ENCODE data around the gene ENAH.
"Not testable (repeated sequence)": the region's sequence is repeated elsewhere in the genome, so short reads cannot be mapped to it uniquely, and the experiment has no call there.

Gene ENAH

DNA sequence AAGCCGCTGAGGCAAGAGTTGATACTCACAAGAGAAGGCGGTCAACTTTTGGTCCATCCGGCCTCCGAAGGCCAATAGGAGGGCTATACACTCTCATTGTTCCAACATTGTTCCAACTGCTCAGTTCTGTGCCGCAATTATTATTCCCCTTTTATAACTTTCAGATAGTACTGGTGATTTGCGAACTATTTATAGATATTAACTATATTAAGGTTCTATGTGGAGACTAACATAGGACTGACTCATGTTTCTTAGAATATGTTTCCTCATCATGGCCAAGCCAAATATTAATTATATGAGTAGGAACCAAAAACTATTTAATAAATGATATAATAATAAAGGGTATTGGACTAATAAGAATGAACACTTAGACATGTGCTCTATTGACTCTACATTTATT lies 128.4 kb downstream of the ENAH start:
- Histone ChIP-seq H3K4me3 (ENCODE audit: low read length) (no peak overlapping the region), H3K9me3 (ENCODE audit: control insufficient read depth, low read length) (no peaks in the 10 kb centered on the region), H3K27me3 (ENCODE audit: control insufficient read depth, insufficient read depth, low read length) (no peaks in the 10 kb centered on the region), H3K4me1 (ENCODE audit: control insufficient read depth, insufficient read depth, low read length) (peaks cover 6% of the 10 kb centered on the region), H3K9ac (ENCODE audit: low read length) (no peak overlapping the region), H3K36me3 (ENCODE audit: control insufficient read depth, insufficient read depth, low read length) (no peaks in the 10 kb centered on the region)

DNA sequence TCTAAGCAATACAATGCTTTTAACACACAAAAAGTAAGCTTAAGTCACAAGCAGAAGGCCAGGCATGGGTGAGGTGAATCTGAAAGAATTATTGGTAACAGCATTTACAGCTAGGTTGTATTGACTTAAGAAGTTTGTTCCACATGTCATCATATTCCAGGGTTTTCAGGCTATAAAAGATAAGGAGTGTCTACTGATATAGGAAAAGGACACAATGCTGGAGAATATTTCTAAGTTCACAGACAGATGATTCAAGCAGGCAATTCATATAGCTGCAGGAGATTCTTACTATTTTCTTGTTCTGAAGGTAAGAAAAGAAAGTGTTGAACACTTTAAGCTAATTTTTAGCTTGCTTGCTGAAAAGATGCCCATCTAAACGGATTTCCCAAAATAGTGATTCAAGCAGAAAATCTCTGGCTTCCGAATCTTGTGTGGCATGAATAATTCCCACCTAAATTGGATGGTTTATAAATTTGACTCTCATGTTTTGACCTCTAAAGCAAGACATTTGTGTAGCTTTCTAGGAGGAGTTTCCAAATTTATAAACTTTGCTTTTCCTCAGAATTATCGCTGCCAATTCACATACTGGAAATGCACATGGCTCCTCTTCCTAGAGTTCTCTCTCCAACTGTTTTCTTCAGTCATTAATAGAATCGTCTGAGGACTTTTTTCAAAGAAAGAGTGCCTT lies 129.5 kb downstream of the ENAH start:
- H3K27me3 ChIP-seq (ENCODE audit: control insufficient read depth, insufficient read depth, low read length): no peaks in the 10 kb centered on the region
- H3K9ac ChIP-seq (ENCODE audit: low read length): no peak overlapping the region
- H3K9me3 ChIP-seq (ENCODE audit: control insufficient read depth, low read length): no peaks in the 10 kb centered on the region
- H3K4me3 ChIP-seq (ENCODE audit: low read length): no peak overlapping the region
- peaks cover 6% of the 10 kb centered on the region for H3K4me1 ChIP-seq (ENCODE audit: control insufficient read depth, insufficient read depth, low read length)
- no peaks in the 10 kb centered on the region for H3K36me3 ChIP-seq (ENCODE audit: control insufficient read depth, insufficient read depth, low read length)

DNA sequence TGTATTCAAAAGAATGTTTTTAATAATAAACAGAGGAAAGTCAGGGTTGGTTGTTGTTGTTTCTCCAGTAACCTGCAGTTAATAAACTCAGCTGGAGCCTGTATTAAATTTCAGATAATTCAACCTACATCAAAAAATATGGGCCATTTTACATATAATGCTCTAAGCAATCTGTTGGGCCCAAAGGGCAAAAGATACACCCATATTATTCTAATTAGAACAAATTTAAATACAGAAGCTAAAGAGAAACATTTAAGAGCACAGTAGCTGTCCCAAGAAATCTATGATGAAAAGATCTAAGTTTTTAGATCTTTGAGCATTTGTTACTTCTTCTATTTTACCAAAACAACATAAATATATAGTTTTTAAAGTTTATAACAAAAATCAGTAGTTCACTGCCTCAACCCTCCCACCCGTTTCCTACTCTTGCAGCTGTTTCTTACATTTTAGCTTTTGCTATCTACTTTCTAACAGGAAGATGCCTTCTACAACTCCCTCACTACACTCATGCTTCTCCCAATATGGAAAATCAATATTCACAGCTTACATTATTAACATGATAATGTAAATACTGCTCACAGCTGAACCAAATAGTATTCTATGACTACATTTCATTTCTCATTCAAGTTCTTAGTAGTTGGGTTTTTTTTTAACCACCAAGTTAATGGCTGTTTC lies 130.2 kb downstream of the ENAH start:
- Histone ChIP-seq H3K36me3 (ENCODE audit: control insufficient read depth, insufficient read depth, low read length) (no peaks in the 10 kb centered on the region), H3K9me3 (ENCODE audit: control insufficient read depth, low read length) (no peaks in the 10 kb centered on the region), H3K4me3 (ENCODE audit: low read length) (no peak overlapping the region), H3K9ac (ENCODE audit: low read length) (no peak overlapping the region), H3K27me3 (ENCODE audit: control insufficient read depth, insufficient read depth, low read length) (no peaks in the 10 kb centered on the region), H3K4me1 (ENCODE audit: control insufficient read depth, insufficient read depth, low read length) (peaks cover 6% of the 10 kb centered on the region)

DNA sequence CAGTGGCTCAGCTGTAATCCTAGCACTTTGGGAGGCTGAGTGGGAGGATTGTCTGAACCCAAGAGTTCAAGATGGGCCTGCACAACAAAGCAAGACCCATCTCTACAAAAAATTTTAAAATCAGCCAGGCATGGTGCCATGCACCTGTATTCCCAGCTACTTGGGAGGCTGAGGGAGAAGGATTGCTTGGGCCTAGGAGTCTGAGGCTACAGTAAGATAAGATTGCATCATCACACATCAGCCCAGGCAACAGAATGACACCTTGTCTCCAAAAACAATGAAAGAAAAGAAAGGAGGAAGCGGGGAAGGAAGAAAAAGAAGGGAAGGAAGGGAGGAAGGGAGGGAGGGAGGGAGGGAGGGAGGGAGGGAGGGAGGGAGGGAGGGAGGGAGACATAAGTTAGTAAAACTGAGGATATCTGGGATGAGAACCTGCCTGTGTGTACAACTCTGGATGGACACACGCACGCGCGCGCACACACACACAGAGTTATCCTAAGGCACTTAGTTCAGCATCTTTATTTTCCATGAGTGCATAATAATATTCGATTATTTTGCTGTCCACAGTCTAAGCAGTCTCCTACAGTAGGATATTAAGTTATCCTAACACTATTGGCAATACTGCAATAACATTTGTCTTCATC lies 132.2 kb downstream of the ENAH start:
- Histone ChIP-seq H3K4me1 (ENCODE audit: control insufficient read depth, insufficient read depth, low read length) (peaks cover 6% of the 10 kb centered on the region), H3K4me3 (ENCODE audit: low read length) (no peak overlapping the region), H3K9me3 (ENCODE audit: control insufficient read depth, low read length) (no peaks in the 10 kb centered on the region), H3K9ac (ENCODE audit: low read length) (no peak overlapping the region), H3K36me3 (ENCODE audit: control insufficient read depth, insufficient read depth, low read length) (no peaks in the 10 kb centered on the region), H3K27me3 (ENCODE audit: control insufficient read depth, insufficient read depth, low read length) (no peaks in the 10 kb centered on the region)

DNA sequence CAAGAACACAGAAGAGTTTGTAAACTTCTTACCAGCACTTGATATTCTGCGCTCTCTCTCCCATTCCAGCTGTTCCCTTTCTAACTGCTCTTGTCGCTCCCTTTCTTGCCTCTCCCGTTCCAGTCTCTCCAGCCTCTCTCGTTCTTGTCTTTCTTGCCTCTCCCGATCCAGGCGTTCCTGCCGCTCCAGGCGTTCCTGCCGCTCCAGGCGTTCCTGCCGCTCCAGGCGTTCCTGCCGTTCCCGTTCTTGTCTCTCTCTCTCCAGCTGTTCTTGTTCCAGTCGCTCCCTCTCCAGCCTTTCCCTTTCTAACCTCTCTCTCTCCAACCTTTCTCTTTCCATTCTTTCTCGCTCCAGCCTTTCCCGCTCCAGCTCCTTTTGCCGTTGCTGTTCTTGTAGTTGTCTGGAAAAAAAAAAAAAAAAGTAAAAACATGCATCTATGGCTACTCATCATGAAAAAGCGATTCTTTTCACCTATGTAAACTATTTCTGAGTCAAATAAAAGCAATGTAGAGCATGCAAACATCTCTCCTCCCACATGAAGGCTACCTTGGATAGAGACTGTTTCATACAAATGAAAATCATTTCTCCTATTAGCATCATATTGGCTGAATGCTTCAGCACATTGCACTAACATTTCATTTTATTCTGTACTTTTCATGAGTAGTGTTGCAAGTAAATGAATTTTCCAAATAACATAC lies 133.6 kb downstream of the ENAH start:
- no peaks in the 10 kb centered on the region for H3K9me3 ChIP-seq (ENCODE audit: control insufficient read depth, low read length)
- H3K4me3 ChIP-seq (ENCODE audit: low read length): no peak overlapping the region
- peaks cover 6% of the 10 kb centered on the region for H3K4me1 ChIP-seq (ENCODE audit: control insufficient read depth, insufficient read depth, low read length)
- H3K9ac ChIP-seq (ENCODE audit: low read length): no peak overlapping the region
- H3K27me3 ChIP-seq (ENCODE audit: control insufficient read depth, insufficient read depth, low read length): no peaks in the 10 kb centered on the region
- H3K36me3 ChIP-seq (ENCODE audit: control insufficient read depth, insufficient read depth, low read length): no peaks in the 10 kb centered on the region

DNA sequence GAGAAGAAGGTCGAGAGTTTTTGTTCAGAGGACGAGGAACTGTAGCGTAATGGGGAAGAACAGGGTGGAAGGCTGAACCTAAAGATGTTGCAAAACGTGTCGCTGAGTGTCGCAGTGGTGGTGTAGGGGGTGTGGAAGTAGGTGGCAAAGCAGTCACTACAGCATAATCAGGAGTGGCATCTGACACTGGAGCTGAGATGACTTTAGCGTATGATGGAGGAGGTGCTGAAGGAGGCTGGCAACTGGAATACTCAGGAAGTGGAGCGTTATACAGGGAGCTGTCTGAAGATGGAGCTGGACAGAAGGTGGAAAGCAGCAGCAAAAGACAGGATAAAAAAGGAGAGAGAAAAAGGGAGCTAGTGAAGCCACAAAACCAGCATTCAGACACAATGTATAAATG lies 135.2 kb downstream of the ENAH start:
- no peak overlapping the region for H3K9ac ChIP-seq (ENCODE audit: low read length)
- no peaks in the 10 kb centered on the region for H3K9me3 ChIP-seq (ENCODE audit: control insufficient read depth, low read length)
- no peaks in the 10 kb centered on the region for H3K36me3 ChIP-seq (ENCODE audit: control insufficient read depth, insufficient read depth, low read length)
- no peak overlapping the region for H3K4me3 ChIP-seq (ENCODE audit: low read length)
- H3K27me3 ChIP-seq (ENCODE audit: control insufficient read depth, insufficient read depth, low read length): no peaks in the 10 kb centered on the region
- H3K4me1 ChIP-seq (ENCODE audit: control insufficient read depth, insufficient read depth, low read length): no peaks in the 10 kb centered on the region

DNA sequence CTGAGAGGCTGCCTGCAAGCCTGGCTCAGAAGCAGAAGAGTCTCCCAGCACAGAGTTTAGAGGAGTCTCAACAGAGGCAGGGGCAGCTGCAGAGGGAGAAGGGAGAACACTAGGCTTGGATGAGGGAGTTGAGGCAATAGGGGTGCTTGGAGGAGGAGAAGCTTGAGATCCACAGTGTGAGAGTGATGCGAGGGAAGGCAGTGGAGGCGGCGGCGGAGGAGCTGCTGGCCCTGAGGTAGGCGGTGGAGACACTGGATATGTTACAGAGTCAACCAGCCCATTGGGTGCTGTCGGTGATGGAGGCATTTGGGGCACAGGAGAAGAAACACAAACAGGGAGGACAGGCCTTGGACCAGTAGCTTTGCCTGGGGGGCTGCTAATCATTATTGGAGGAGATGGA lies 135.7 kb downstream of the ENAH start:
- Histone ChIP-seq H3K27me3 (ENCODE audit: control insufficient read depth, insufficient read depth, low read length) (no peaks in the 10 kb centered on the region), H3K9me3 (ENCODE audit: control insufficient read depth, low read length) (no peaks in the 10 kb centered on the region), H3K4me1 (ENCODE audit: control insufficient read depth, insufficient read depth, low read length) (no peaks in the 10 kb centered on the region), H3K36me3 (ENCODE audit: control insufficient read depth, insufficient read depth, low read length) (no peaks in the 10 kb centered on the region), H3K9ac (ENCODE audit: low read length) (no peak overlapping the region), H3K4me3 (ENCODE audit: low read length) (no peak overlapping the region)

DNA sequence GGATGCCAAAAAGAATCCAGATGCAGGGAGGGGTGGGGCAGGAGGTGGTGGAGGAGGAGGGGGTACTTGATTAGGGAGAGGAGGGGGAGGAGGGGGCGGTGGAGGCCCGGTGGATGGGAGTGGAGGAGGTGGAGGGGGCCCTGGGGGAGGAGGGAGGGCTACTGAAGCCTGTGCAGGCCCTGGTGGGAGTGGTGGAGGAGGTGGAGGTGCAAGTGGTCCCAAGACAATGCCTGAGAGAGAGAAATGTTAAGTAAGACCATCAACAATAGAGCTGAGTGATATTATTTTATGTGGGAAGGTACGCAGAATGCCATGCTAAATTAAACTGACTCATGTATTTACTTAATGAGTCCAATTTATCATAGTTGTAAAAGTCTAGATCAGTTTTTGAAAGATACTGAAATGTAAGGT lies 138.2 kb downstream of the ENAH start:
- H3K9me3 ChIP-seq (ENCODE audit: control insufficient read depth, low read length): no peaks in the 10 kb centered on the region
- H3K4me1 ChIP-seq (ENCODE audit: control insufficient read depth, insufficient read depth, low read length): peaks cover 3% of the 10 kb centered on the region
- no peaks in the 10 kb centered on the region for H3K36me3 ChIP-seq (ENCODE audit: control insufficient read depth, insufficient read depth, low read length)
- no peak overlapping the region for H3K9ac ChIP-seq (ENCODE audit: low read length)
- H3K4me3 ChIP-seq (ENCODE audit: low read length): no peak overlapping the region
- no peaks in the 10 kb centered on the region for H3K27me3 ChIP-seq (ENCODE audit: control insufficient read depth, insufficient read depth, low read length)

DNA sequence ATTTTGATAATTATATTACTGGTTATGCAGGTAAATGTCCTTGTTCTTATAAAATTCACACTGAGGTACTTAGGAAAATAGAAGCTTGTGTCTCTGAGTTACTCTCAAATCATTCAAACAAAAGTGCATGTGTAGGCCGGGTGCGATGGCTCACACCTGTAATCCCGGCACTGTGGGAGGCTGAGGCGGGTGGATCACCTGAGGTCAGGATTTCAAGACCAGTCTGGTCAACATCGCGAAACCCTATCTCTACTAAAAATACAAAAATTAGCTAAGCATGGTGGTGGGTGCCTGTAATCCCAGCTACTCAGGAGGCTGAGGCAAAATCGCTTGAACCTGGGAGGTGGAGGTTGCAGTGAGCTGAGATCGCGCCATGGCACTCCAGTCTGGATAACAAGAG lies 139.3 kb downstream of the ENAH start:
- not testable (repeated sequence) for H3K9ac ChIP-seq (ENCODE audit: low read length); H3K4me3 ChIP-seq (ENCODE audit: low read length); H3K36me3 ChIP-seq (ENCODE audit: control insufficient read depth, insufficient read depth, low read length); H3K9me3 ChIP-seq (ENCODE audit: control insufficient read depth, low read length); H3K27me3 ChIP-seq (ENCODE audit: control insufficient read depth, insufficient read depth, low read length)
- peaks cover 14% of the 10 kb centered on the region for H3K4me1 ChIP-seq (ENCODE audit: control insufficient read depth, insufficient read depth, low read length)

DNA sequence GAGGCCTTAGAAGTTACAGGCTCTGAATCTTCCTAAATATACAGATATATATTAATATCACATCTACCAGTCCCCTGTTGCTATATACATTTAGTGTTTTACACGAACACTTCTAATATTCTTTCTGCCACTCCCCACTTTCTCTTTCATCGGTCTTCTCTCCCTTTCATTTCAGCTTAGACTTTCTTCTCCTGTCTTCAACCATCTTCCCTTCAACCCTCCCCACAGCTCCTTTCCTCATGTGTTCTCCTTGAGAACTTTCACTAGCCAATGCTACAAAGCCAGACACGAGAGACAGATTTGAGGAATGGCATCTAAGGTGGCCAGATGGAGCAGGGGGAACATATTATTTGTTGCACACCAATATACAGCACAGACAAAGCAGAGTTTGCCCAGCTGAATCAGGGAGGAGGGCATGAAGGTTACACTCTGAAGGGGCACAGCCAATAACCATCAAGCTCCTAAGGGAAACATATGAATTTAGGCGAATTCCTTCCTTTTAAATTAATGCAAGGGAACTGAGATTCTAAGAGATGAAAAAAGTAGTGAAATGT lies 141.0 kb downstream of the ENAH start:
- H3K9me3 ChIP-seq (ENCODE audit: control insufficient read depth, low read length): no peaks in the 10 kb centered on the region
- H3K4me1 ChIP-seq (ENCODE audit: control insufficient read depth, insufficient read depth, low read length): peaks cover 14% of the 10 kb centered on the region
- H3K4me3 ChIP-seq (ENCODE audit: low read length): no peak overlapping the region
- no peak overlapping the region for H3K9ac ChIP-seq (ENCODE audit: low read length)
- H3K27me3 ChIP-seq (ENCODE audit: control insufficient read depth, insufficient read depth, low read length): no peaks in the 10 kb centered on the region
- H3K36me3 ChIP-seq (ENCODE audit: control insufficient read depth, insufficient read depth, low read length): no peaks in the 10 kb centered on the region

DNA sequence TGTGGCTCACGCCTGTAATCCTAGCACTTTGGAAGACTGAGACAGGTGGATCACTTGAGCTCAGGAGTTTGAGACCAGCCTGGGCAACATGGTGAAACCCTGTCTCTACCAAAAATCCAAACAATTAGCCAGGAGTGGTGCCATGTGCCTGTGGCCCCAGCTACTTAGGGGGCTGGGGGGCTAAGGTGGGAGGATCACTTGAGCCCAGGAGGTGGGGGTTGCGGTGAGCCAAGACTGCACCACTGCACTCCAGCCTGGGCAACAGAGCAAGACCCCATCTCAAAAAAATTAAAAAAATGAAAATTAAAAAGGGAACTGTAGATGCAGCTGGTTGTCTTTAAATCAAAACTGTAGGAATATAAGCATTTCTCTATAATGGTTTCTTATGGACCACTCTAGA lies 142.2 kb downstream of the ENAH start:
- H3K4me3 ChIP-seq (ENCODE audit: low read length); H3K36me3 ChIP-seq (ENCODE audit: control insufficient read depth, insufficient read depth, low read length); H3K9me3 ChIP-seq (ENCODE audit: control insufficient read depth, low read length); H3K27me3 ChIP-seq (ENCODE audit: control insufficient read depth, insufficient read depth, low read length); H3K9ac ChIP-seq (ENCODE audit: low read length): not testable (repeated sequence)
- H3K4me1 ChIP-seq (ENCODE audit: control insufficient read depth, insufficient read depth, low read length): peaks cover 14% of the 10 kb centered on the region

DNA sequence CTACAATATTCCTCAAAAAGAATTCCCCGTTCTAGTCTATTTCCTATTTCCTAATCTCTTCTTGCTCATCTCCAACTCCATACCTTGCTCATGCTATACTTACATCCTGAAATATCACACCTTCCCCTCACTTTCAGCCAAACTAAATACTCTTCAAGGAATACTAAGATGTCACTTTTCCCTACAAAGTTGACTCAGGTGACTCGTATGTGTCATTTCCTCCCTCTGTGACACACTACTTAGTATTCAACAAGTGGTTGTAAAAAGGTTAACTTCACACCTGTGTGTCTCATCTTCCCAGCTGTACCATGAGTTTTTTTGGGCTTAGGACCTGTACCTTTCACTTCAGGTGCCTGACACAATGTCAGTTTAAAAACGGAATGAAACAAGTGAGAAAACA lies 143.2 kb downstream of the ENAH start:
- H3K36me3 ChIP-seq (ENCODE audit: control insufficient read depth, insufficient read depth, low read length): no peaks in the 10 kb centered on the region
- H3K4me3 ChIP-seq (ENCODE audit: low read length): no peak overlapping the region

More for the DNA sequence above, 143.2 kb downstream of the ENAH start:
- Histone ChIP-seq H3K27me3 (ENCODE audit: control insufficient read depth, insufficient read depth, low read length) (no peaks in the 10 kb centered on the region), H3K9ac (ENCODE audit: low read length) (no peak overlapping the region), H3K9me3 (ENCODE audit: control insufficient read depth, low read length) (no peaks in the 10 kb centered on the region), H3K4me1 (ENCODE audit: control insufficient read depth, insufficient read depth, low read length) (peaks cover 14% of the 10 kb centered on the region)
